Muscle of back (tissue), 11 donors: ENCODE measurements around the gene CUTA. TPM values are rescaled to one million over a fixed set of nuclear protein-coding genes. Genes with fewer than 3 reads are reported as not detected.
"Not testable (repeated sequence)": the region's sequence is repeated elsewhere in the genome, so short reads cannot be mapped to it uniquely, and the experiment has no call there.

Experiments used
- DNase-seq, 3 donors: peaks; one replicate each; pipeline versions ENCODE4 v3.0.0 to v3.0.0-alpha.2; 2013
- polyA plus RNA-seq, 10 donors: library from polyadenylated mRNA; unstranded; fragments of 120-200 nt; gene quantifications; one replicate each; pipeline ENCODE4 v1.2.1, GENCODE V29; 2013; ENCODE audit not compliant: insufficient read length in 10 of 10

The CUTA gene
- polyA plus RNA-seq, 10 donors, result 109 to 154 (median 123) TPM

GRCh38 chr6:33410711-33411631 lies 6.9 kb downstream of the CUTA start, which contains the start of gene PHF1:
TSS of gene PHF1 (plus strand) at chr6:33411014. CDS start at chr6:33412264, 1,250 bp downstream.
- peak in 1 of 3 donors; percentile 74 for DNase-seq

- DNase-seq, result peak; percentile 98 to 99 (median 98)
Measured at GRCh38 chr6:33410050-33410710, 7.7 kb downstream of the CUTA start.

DNA sequence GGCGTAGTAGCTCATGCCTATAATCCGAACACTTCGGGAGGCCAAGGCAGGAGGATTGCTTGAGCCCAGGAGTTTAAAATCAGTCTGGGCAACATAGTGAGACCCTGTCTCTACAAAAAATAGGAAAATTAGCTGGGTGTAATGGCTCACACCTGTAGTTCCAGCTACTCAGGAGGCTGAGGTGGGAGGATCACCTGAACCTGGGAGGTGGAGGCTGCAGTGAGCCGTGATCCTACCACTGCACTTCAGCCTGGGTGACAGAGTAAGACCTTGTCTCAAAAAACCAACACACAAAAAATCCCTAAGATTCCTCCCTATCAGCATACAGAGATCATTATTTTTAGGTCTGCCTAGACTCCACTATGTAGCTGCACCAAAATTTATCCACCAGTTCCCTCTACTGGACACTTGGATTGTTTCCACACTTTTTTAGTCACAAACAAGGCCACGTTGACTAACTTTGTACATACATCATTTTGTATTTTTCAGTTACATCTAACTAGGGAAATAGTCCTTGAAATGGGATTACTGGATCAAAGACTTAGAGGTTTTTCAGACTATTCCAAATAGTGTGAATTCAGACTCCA lies 10.7 kb downstream of the CUTA start:
- DNase-seq, result peak in 1 of 3 donors; percentile 40

DNA sequence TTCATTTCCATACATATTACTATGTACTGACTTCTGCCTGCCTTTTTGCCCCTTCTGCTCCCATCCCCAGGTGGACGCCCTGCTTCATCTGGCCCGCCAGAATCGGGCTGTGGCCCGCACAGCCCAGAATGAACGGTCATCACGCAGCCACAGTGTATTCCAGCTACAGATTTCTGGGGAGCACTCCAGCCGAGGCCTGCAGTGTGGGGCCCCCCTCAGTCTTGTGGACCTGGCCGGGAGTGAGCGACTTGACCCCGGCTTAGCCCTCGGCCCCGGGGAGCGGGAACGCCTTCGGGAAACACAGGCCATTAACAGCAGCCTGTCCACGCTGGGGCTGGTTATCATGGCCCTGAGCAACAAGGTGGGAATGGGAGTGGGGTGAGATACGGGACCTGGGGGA lies 11.8 kb downstream of the CUTA start:
- DNase-seq, result no peak

DNA sequence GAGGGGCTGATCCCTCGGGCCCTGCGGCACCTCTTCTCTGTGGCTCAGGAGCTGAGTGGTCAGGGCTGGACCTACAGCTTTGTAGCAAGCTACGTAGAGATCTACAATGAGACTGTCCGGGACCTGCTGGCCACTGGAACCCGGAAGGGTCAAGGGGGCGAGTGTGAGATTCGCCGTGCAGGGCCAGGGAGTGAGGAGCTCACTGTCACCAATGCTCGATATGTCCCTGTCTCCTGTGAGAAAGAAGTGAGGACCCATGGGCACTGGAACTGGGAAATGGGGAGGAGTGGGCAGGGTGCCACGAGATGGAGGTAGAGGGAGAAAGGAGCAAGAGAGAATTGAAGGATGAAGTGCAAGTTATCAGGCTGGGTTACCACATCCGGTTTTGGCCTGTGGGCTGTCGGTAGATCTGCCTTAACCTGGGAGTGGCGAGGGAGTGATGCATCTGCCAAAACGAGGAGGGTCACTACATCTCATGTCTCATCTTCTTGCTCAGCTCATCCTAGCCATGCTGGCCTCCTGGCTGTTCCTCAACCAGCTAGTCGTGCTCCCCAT lies 12.4 kb downstream of the CUTA start:
- no peak for DNase-seq

DNA sequence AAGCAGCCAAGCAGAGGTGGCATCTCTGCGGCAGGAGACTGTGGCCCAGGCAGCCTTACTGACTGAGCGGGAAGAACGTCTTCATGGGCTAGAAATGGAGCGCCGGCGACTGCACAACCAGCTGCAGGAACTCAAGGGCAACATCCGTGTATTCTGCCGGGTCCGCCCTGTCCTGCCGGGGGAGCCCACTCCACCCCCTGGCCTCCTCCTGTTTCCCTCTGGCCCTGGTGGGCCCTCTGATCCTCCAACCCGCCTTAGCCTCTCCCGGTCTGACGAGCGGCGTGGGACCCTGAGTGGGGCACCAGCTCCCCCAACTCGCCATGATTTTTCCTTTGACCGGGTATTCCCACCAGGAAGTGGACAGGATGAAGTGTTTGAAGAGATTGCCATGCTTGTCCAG lies 13.0 kb downstream of the CUTA start:
- DNase-seq, result no peak

- DNase-seq, result not testable (repeated sequence)
Measured at GRCh38 chr6:33399881-33400280, 18.0 kb downstream of the CUTA start.

DNA sequence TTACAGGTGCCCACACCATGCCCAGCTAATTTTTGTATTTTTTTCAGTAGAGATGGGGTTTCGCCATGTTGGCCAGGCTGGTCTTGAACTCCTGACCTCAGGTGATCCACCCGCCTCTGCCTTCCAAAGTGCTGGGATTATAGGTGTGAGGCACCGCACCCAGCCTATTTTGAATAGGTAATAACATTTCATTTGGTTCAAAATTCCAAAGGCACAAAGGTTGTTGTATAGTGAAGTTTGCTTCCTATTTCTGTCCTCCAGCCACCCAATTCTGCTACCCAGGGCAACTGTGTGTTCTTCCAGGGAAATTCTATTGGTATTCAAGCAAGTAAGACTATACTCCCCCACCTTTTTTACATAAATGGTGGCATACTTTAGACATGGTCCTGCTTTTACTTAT lies 19.3 kb downstream of the CUTA start:
- DNase-seq, result not testable (repeated sequence)

GRCh38 chr6:33397541-33397940 lies 20.4 kb downstream of the CUTA start:
- DNase-seq, result no peak

DNA sequence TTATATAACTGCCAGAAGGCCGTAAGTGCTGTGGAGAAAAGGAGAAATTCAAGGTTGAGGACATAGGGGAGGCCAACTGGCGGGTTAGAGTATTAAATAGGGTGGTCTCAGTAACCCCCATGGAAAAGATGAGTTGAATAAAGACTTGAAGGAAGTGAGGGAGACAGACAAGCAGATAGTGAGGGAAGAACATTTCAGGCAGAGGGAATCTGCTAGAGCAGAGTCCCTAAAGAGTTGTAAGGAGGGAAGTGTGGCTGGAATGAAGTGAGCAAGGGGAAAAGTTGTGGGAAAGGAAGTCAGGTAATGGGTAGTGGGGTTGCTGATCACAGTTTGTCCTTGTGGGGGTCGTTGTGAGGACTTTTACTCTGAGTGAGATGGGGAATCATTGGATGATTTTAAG lies 24.9 kb downstream of the CUTA start:
- no peak for DNase-seq

- DNase-seq, result no peak
Measured at GRCh38 chr6:33392595-33392948, 25.3 kb downstream of the CUTA start.

DNA sequence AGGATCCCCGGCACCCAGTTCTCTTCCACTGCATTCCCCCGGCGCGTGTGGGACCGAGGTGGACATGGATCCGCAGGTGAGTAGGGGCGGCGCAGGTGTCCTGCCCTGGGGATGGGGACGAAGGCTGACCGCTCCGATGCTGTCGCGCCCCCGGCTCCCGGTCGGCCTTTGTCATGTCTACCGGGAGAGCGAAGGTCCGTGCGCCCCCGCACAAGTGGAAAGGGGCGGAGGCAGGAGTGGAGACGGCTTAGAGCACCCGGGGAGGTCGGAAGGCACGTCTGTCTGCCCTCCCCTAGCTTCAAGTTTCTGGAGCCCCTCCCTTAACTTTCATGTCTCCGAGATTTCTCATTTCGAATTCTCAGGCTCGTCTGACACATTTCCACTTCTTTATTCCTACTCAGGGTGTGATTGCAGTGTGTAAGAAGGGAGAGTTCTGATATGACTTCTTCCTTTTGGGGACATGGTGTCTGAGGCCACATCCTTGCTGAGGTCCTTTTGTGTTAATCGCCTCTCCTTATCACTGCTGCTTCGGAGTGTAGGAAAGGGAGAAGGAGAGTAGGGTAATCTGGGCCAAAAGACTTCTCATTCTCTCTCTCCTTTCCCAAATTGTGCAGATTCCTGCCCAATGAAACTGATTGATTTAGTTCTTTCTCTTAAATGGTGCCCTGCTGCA lies 25.8 kb downstream of the CUTA start:
- peak in 1 of 3 donors; percentile 54 for DNase-seq

GRCh38 chr6:33391278-33391921 lies 26.5 kb downstream of the CUTA start, which contains the start of gene KIFC1:
TSS of gene KIFC1 (plus strand) at chr6:33391823. CDS start at chr6:33391986, 163 bp downstream.
- DNase-seq, result peak; percentile 99 to 100 (median 100)

- no peak for DNase-seq
Measured at GRCh38 chr6:33390767-33391277, 27.1 kb downstream of the CUTA start.

DNA sequence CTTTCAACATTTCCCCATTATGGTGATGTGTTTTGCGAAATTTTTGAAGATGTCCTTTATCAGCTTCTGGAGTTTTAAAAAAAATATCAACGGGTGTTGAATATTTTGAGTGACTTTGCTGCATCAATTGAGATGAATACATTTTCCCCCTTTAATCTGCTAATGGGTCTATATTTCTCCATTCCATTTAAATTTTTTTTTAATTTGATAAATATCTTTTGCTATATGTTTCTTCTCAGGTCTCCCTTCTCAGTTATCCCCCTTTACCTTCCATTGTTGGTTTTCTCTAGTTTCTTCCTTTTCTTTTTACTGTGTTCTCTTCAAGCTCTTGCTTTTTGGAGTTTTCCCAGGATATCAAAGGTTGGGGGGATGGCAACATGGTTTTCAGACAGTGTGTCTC lies 27.7 kb downstream of the CUTA start:
- DNase-seq, result no peak

- peak in 1 of 3 donors; percentile 50 for DNase-seq
Measured at GRCh38 chr6:33384581-33385020, 33.3 kb downstream of the CUTA start.

- DNase-seq, result no peak
Measured at GRCh38 chr6:33383427-33384185, 34.3 kb downstream of the CUTA start.

DNA sequence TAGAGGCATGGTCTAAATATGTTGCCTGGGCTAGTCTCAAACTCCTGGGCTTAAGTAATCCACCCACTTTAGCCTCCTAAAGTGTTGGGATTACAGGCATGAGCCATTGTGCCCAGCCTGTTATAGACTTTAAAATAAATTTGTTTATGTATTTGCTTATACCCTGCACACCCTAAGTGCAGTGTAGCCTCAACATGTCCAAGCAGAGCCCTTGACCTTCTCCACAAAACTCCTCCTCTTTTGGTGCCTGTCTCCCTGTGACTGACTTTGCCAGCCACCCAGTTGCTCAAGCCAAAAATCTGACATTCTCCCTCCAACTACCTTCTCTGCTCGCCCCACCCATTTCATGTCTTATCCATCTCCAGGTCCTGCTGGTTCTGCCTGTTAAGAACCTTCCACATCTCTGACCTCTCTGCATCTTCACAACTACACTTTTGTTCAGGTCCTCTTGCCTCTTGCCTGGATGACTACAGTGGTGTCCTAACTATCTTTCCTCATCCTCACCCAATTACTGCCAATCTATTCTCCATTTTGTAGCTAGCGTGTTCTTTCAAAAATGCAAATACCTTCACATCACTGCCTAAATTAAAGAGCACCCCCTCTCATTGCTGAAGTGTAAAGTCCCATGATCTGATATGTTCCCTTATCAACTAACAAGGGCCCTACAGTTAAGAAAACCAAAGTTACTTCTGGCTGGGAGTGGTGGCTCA lies 37.5 kb downstream of the CUTA start:
- DNase-seq, result no peak

GRCh38 chr6:33379184-33379583 lies 38.7 kb downstream of the CUTA start:
- not testable (repeated sequence) for DNase-seq
